ENCODE measurements around the gene LIMS2.

The LIMS2 gene

DNA sequence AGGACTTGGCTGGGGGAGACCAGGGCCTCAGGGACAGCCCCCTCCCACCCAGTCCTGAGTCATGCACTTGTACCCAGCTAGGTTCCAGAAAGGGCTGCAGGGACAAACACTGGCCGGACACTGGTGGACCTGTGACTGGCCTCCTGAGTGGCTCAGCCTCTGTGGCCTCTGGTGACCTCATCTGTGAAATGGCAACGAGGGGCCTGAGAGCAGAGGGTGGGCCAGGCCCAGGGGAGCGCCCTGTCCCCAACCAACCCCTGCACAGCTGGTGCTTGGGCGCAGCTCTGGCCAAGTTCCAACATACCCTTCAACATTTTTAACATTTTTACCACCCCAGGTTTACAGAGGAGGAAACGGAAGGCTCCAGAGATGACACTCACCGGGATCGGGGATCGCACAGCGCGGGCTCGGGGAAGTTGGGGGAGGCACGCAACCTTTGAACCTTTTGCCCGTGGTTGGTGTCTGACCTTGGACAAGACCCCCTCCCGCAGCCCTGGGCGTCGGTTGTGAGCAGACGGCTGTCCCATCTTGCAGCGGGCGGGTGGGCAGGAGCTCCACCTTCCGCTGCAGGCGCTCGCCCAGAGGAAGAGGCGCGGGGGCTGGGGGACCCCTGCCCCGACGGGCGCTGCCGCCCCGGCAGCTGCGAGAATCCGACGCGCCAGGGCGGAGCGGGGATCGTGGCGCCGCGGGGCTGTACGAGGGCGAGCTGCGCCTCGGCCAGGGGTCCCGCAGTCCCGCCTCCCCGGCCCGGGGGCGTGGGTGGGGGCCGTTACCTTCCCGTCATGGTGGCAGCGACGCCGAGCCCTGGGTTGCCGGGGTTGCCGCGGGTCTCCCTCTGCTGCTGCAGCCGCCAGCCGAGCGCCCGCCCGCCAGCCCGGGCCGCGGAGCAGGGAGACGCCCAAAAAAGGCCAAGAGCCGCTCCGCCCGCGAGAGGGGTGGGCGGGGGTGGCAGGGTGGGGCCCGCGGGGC lies 805 bp downstream of the LIMS2 start:
- no peak for DNase-seq

DNA sequence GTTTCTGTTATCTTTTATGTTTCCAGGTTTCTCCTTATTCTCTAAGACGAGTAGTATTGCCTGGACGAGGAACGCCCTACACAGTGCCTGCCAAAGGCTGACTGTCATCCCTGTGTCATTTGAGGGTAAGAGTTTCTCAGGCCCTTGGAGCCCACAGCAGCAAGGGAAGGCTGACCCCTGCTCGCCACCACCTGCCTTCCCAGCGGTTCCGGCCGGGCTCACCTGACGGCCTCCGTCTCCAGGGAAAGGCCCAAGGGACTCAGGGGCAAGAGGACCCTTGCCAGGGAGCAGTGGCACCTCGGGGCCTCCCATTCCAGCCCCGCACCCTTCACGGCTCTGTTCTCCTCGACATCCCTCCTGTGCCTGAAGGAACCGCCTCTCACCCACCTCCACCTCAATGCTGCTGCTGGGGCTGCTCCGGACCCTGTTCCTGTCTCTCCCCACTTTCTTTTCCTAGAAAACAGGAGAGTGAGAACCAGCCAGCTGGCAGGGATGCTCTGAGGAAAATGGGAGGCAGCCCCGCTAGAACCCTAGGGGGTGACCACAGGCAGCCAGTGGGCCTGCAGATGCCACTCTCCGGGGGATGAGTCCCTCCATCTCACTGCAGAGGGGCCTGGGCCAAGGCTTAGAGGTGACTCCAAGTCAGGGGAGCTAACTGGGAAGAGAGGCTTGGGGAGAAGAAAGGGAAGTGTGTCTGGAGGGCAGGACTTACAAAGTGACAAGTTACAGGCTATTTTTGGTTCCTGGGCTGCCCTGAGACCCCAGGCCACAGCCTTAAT lies 1.9 kb downstream of the LIMS2 start:
- no peak for DNase-seq

DNA sequence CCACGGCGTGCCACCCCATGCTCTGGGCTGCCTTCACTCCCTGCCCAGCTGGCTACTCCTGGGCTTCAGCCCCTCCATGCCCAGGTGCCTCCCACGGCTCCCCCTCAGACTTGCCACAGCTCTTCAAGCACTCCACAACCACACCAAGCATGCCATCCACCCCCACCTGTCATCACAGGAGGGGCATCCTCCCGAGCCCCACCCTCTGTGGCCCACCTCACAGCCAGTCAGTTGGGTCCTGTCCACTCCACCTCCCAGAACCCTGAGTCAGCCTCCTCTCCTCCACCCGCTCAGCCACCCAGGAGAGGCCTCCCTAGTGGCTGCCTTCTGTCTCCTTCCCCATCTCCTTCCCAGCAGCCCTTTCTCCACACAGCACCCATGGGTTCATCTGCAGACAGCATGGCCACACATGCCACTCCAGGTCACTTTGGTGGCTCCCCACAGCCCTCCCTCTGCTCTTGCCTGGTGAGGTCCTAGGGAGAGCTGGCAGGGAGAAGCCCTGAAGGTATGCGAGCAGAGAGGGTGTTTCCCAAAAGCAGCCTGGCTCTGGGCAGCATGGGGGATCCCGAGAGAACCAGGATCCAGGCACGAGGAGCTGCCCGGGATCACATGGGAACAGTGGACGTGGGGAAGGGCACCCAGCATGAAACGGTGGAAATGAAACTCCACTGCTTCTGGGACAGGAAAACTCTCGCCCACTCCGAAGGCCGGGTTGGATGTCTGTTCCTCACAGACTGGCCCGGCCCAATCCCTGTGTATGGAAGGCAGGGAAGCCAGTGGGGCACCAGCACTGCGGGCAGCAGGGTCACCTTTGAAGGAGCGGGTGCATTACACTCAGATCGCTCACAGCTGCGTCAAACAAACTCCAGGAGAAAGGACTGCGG lies 2.7 kb downstream of the LIMS2 start:
- DNase-seq: no peak

DNA sequence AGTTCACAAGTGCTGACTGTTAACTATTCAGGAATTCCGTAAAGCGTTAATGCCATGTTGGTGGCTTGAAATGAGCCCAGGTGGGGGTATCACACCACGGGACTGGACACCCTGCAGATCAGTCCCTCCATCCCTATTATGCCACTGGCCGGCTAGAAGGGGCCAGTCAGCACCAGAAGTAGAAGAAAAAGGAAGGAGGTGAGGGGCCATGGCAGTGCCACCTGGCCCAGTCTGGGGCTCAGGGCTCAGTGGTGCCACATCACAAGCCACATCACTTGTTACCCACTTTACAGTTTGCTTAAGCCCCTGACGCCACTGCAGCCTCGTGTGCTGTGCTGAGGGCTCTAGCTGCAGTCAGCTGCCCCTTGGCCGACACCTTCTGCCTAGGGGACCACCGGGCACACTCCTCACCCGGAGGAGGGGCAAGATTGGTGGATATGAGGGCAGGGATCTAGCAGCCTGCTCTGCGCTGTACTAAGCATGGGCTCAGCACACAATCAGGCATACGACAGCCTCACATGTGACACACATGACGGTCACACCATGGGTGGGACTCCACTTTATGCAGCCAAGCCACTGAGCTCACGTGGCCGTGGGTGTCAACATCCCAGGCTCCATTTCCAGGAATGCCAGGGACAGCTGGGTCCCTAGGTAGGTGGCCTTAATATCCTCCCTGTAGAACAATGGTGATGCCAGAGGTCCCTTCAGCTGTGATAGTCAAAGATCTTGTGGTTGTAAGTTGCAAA lies 3.6 kb downstream of the LIMS2 start:
- no peak for DNase-seq

DNA sequence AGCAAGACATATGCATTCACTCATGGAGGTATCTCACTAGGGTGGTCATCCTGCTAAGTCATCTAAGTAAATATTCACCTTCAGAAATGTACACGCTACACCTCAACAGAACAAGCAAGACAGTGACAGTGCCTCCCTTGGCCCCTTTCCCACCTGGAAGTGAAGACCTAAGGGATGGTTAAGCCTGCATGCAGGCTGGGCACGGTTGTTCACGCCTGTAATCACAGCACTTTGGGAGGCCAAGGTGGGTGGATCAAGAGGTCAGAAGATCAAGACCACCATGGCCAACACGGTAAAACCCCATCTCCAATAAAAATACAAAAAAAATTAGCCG lies 4.4 kb downstream of the LIMS2 start:
- no peak for DNase-seq

DNA sequence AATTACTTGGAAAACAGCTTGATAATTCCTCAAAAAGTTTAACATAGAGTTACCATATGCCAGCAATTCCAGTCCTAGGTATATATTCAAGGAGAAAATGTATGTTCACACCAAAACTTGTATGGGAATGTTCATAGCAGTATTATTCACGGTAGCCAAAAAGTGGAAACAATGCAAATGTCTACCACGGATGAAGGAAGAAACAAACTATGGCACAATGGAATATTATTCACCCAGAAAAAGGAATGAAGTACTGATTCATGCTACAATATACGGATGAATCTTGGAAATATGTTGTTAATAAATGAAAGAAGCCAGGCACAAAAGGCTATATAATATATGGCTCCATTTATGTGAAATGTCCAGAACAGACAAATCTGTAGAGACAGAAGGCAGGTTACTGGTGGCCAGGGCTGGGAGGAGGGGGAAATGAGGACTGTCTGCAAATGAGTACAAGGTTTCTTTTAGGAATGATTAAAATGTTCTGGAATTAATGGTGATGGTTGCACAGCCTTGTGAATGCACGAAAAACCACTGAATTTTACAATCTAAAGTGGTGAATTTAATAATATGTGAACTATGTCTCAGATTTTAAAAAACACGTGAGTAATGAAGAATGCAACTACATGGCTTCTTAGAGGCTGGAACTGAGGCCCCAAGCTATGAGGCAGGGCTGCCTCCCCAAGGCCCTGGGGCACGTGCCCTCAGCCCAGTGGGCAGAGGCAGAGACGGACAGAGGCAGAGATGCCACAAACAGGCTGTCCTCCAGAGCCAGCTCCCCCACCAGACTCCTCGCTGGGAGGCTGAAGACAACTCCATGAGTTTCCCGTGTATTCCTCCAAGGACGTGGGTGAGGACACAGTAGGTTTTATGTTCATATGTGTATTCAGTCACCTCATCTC lies 5.0 kb downstream of the LIMS2 start:
- no peak for DNase-seq

DNA sequence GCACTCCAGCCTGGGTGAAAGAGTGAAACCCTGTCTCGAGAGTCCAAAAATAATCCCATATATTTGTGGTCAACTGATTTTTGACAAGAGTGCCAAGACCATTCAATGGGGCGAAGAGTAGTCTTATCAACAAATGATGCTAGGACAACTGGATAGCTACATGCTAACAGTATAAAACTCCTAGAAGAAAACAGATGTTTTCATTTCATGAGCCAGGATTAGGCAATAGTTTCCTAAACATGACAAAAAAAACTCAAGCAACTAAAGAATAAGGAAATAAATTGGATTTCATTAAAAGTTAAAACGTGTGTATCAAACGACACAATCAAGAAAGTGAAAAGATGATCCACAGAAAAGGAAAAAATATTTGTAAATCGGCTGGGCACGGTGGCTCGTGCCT lies 6.3 kb downstream of the LIMS2 start:
- no peak for DNase-seq

DNA sequence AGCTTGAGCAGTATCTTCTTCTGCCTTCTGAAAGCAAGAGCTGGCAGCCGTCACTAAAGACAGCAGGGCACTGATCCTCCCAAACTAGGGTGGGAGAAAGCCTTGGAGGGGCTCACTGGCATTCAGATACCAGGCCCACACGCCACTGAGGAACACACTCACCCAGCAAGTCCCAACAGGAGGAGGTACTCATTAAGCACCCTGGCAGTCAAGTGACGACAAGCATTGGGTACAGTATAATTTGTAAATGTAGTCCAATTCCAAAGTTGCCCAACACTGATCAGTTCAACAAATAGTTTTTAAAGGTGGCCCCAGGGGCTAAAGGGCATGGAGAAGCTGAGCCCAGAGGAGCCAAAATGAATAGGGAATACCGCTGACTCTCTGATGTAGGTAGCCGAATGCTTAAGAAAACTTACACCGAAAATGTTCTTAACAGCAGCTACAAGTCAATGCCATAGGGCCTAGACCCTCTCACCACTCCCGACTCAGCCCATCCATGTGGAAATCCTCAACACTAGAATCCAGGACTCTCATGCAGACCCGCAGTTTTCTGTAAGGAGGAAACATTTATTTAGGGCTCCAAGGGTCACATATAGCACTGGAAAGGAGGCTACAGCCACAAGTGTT lies 9.9 kb downstream of the LIMS2 start:
- no peak for DNase-seq

DNA sequence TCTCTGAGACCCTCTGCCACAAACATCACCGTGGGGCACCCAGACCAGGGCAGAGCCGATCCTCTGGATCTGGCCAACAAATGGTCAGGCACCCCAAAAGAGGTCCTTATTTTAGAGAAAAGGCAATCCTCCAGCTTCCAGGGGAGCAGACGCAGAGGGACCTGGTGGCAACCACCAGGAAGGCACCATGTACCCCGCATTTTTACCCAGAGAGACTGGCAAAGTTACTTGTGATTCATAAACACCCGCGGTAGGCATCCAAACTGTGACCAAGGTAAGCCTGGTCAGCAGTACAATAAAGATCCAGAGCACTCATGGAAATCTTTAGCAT lies 10.5 kb downstream of the LIMS2 start:
- no peak for DNase-seq

DNA sequence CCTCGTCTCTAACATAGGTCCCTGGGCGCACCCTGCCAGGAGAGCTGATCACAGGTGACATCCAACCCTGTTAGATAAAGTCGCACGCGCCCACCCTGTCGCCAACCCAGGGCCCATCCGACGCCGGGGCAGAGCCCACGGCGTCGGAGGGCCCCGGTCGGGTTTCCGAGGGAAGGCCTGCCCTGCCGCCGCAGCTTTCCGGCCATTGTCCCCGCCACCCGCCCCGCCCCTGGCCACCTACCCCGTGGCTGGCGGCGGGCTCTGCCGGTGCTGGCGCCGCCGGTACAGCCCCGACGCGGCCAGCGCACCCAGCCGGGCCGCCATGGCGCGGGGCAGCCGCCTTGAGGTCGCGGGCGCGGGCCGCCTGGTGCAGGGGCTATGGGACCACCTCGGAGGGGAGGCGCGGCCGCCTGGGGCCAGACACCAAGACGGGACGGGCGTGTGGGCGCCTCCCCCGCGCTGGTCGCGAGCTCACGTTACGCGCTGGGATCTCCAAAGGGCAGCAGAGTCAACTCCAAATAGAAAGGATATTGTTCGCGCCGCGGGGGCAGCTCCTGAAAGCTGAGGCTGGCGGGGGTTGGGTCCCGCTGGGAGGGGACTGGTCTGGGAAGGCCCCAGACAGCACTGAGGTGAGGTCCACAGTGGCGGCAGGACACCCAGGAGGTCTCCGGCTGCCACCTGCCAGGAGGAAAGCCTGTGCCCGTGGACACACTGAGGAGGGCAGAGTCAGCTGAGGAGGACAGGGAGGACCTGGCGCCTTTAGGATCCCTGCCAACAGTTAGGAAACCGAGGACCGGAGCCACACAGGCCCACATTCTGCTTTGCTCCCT lies 11.1 kb downstream of the LIMS2 start:
- DNase-seq: no peak

DNA sequence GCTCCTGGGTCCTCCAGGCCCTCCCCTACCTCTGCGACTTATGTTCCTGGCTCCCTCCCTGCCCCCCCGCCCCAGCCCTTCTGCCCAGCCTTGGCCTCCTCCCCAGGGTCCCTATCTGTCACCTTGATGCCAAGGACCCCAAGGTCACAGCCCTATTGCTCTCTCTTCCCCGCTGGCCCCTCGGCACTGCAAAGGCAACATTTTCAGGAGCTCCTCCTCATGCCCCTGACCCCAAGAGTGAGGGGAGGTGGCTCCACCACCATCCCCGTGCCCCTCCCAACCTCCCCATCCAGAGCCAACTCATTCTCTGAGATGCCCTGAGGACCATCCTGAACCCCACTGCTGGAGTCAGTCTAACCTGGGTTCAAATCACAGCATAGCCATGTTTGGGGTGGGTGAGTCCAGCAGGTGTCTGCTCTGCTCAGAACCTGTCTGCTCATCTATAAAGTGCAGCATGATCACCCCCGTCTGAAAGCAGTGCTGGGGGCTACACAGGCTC lies 11.7 kb downstream of the LIMS2 start:
- DNase-seq: no peak

DNA sequence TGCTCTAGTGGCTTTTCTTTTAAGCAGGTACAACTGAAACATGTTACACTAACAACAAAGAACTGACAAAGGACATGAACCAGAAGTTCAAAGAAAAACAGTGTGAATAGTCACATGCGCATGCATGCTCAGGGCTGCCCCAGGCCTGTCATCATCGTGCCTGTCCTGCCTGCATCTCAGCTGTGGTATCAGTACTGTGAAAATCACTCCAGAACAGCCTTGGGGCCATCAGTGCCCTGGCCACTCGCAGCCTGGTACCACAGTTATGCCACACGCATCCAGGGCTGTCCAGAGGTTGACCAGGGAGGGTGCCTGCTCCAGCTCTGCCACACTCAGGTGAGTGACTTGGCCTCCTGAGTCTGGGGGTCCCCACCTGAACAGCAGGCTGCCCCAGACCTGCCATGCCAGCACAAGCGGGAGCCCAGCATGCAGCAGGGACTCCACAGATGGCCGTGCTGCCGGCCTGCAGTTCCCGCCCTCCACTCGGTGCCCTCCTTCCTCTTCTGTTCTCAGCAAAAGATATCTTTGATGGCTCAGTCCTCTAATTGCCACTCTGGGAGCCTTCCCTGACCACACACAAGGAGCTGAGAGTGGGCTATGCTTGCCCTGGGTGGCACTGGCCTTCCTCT lies 12.3 kb downstream of the LIMS2 start:
- DNase-seq: no peak

DNA sequence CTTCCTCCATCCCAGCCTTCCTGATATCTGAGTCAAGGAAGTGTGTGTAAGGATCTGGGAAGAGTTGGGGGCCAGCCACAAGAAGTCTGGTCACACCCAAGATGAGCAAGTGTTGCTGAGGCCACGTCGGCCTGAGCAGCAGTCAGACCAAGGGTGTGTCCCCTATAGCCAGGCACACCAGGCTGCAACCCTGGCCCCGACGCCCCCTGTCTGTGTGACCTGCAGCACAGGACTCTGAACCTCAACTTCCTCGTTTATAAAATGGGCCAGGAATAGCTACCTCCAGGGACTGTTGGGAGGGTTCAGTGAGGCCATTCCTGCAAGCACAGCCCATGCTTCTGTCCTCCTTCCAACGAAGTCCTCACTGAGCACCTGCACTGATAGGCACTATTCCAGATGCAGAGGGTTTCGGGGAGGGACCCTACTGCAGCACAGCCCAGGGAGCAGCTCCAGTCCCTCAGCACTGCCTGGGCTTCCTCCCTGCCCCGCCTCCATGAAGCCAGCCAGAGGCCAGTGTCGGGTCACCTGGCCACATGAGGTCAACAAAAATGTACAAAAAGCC lies 13.3 kb downstream of the LIMS2 start:
- no peak for DNase-seq

DNA sequence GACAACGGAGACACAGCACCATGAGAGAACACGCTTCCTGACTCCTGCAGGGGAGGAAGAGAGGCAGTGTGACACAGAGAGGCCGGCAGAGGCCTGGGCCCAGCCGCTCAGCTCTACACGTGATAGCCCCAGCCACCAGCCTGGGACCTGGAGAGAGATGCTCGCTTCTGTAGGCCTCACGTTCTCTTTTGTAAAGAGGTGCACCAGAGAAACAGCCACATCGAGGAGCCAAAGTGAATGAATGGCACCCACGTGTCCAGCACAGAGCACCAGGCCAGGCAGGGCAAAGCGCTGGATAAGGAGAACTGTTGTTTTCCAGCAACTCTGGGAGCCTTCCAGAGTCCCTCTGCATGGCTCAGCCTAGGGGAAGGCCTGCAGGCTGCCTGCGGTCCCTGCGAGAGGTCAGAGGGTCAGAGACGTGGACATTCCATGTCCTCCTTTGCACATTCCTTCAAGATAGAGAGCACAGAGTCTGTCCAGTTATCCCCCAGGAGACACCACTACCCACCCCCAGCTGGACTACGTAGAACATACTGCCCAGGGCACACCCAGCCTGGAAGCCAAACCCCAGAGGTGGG lies 14.2 kb downstream of the LIMS2 start:
- no peak for DNase-seq

DNA sequence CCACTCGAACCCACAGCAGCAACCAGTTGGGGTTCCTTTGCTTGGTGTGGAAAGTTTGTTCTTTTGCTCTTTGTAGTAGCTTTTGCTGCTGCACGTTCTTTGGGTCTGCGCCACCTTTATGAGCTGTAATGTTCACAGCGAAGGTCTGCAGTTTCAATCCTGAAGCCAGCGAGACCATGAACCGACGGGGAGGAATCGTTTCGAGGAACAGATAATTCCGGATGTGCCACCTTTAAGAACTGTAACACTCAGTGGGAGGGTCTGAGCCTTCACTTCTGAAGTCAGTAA lies 15.1 kb downstream of the LIMS2 start:
- no peak for DNase-seq

DNA sequence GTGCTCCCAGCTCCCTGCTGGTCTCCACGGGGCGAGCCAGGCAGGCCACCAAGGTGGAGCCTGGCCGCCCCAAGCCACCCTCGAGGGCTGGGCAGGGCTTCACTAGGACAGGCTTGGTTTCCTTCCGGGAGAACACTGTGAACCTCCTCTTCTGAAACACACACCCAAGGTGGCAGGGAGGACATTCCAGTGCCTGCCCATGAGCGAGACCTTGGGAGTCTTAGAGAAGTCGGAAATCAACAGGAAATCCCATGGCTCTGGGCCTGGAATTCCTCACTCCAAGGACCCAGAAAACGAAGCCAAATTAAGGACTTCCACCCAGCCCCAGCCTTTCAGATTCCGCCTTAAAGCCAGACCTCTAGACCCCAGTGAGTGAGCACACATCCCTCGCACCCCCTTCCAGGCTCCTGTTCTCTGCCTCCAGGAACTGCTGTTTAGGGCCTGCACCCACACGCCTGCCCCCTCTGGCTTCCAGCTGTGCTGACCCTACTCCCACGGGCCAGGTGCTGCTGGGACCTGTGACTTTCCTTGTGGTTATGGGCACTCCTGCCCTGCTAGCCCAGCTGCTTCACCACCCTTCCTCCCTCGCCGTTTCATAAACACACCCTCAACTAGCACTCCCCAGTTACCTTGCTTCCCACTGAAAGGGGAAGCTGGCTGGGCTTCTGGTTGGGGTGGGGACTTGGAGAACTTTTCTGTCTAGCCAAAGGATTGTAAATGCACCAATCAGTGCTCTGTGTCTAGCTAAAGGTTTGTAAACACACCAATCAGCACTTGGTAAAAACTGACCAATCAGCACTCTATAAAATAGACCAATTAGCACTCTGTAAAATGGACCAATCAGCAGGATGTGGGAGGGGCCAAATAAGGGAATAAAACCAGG lies 15.7 kb downstream of the LIMS2 start:
- no peak for DNase-seq

DNA sequence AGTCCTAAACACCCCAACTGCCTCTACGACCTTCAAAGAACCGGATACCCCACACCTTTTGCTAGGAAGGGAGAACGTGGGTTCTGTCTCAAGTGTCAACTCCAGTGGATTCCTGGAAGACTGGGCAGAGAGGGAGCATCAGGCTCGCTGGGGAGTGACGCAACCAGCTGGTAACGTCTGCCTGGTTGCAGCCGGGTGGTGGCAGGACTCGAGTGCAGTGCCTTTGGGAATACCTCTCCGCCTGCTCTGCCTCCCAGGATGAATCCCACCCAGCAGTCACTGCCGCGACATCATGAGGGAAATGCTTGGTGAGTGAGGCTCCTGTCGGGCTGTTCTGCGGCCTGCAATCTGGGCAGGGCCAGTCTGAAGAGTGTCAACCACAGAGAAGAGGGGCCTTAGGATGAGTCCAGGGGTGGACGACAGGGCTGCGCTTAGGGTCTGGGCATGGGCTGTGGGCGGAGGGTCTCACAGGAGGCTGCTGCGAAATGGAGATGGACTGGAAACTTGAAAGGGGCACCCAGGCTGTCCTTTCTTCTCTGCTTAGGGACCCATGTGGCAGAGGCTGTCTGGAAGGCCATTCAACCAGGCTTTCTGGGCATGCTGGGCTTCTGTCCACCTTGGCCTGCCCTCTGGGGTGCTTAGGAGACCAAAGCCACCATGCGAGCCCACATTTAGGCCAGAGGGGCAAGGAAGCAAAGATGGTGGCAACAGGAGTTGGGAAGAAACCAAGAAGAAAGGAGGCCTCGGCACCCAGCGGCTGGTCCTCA lies 16.5 kb downstream of the LIMS2 start:
- DNase-seq: no peak

All from fibroblast of skin of abdomen (primary cell).